ENCODE results near the gene SPDYE4. TPM values are rescaled to one million over a fixed set of nuclear protein-coding genes. Genes with fewer than 3 reads are reported as not detected.
A peak's percentile ranks its signal among the peaks of the same experiment; 100 is the strongest.

The SPDYE4 gene
- total RNA-seq, 1 donor from 2014 or later = not detected

GRCh38 chr17:8742274-8742673 is 16.1 kb downstream of the SPDYE4 start:
- intact Hi-C loops (cut with DNase I) = loop anchor here (10.0 kb wide), 1 partner anchor 327 kb away; no protein-coding TSS in a partner anchor
- no peak for DNase-seq
- no peaks in the 10 kb centered on the region for H3K36me3 ChIP-seq

GRCh38 chr17:8741771-8742170 is 16.6 kb downstream of the SPDYE4 start:
- Histone ChIP-seq H3K27ac (no peak overlapping the region), H3K4me1 (peaks cover 4% of the 10 kb centered on the region), H3K27me3 (peaks cover 3% of the 10 kb centered on the region), H3K36me3 (no peaks in the 10 kb centered on the region), H3K9me3 (no peaks in the 10 kb centered on the region), H3K4me3 (no peak overlapping the region)
- no peak for DNase-seq
- TF ChIP-seq CTCF (IDR thresholded peaks at IDR 0.05) = no peak
- intact Hi-C loops (cut with DNase I) = loop anchor here (10.0 kb wide), 1 partner anchor 327 kb away; no protein-coding TSS in a partner anchor
- no peak for ATAC-seq

More at GRCh38 chr17:8742274-8742673, 16.1 kb downstream of the SPDYE4 start:
- H3K27me3 ChIP-seq = peaks cover 3% of the 10 kb centered on the region
- peaks cover 4% of the 10 kb centered on the region for H3K4me1 ChIP-seq
- H3K4me3 ChIP-seq = no peak overlapping the region
- no peak for ATAC-seq
- no peak for TF ChIP-seq CTCF (IDR thresholded peaks at IDR 0.05)
- H3K27ac ChIP-seq = no peak overlapping the region
- H3K9me3 ChIP-seq = no peaks in the 10 kb centered on the region

GRCh38 chr17:8741366-8741765 is 17.0 kb downstream of the SPDYE4 start:
- ATAC-seq = no peak
- DNase-seq = no peak
- H3K4me1 ChIP-seq = peaks cover 2% of the 10 kb centered on the region
- no peaks in the 10 kb centered on the region for H3K36me3 ChIP-seq
- no peaks in the 10 kb centered on the region for H3K9me3 ChIP-seq
- no peak for TF ChIP-seq CTCF (IDR thresholded peaks at IDR 0.05)
- H3K27me3 ChIP-seq = peaks cover 3% of the 10 kb centered on the region
- H3K27ac ChIP-seq = no peak overlapping the region
- intact Hi-C loops (cut with DNase I) = loop anchor here (10.0 kb wide), 1 partner anchor 327 kb away; no protein-coding TSS in a partner anchor
- H3K4me3 ChIP-seq = no peak overlapping the region

- no peak for DNase-seq
- Histone ChIP-seq H3K27ac (no peak overlapping the region), H3K4me1 (no peaks in the 10 kb centered on the region), H3K4me3 (peak overlapping the region; percentile 19), H3K9me3 (no peaks in the 10 kb centered on the region), H3K36me3 (no peaks in the 10 kb centered on the region), H3K27me3 (peaks cover 3% of the 10 kb centered on the region)
- TF ChIP-seq CTCF (IDR thresholded peaks at IDR 0.05) = no peak
- intact Hi-C loops (cut with DNase I) = loop anchor here (10.0 kb wide), 1 partner anchor 326 kb away; no protein-coding TSS in a partner anchor
- peak; percentile 12 for ATAC-seq
These were observed 17.9 kb downstream of the SPDYE4 start for GRCh38 chr17:8740486-8740885.

- intact Hi-C loops (cut with DNase I) = no loop called here
- peaks cover 3% of the 10 kb centered on the region for H3K27me3 ChIP-seq
These were observed 19.2 kb downstream of the SPDYE4 start for GRCh38 chr17:8739097-8739496.

More at GRCh38 chr17:8739097-8739496, 19.2 kb downstream of the SPDYE4 start:
- H3K36me3 ChIP-seq = no peaks in the 10 kb centered on the region
- no peak for ATAC-seq
- no peaks in the 10 kb centered on the region for H3K9me3 ChIP-seq
- H3K4me1 ChIP-seq = no peaks in the 10 kb centered on the region
- DNase-seq = no peak
- H3K4me3 ChIP-seq = no peak overlapping the region
- H3K27ac ChIP-seq = no peak overlapping the region
- TF ChIP-seq CTCF (IDR thresholded peaks at IDR 0.05) = no peak
